ENCODE results near the gene PKM.

GRCh38 chr15:72201391-72201921, 29.5 kb downstream of the PKM start:
- TF ChIP-seq CTCF (IDR thresholded peaks at IDR 0.05; ENCODE audit: borderline replicate concordance, extremely low read depth, low read length, poor library complexity, severe bottlenecking), result no peak
- no peak for TF ChIP-seq EZH2 (IDR thresholded peaks at IDR 0.05; ENCODE audit: borderline replicate concordance, low read depth, low read length, severe bottlenecking)
